ENCODE measurements around the gene ETF1.
"Not testable (repeated sequence)": the region's sequence is repeated elsewhere in the genome, so short reads cannot be mapped to it uniquely, and the experiment has no call there.

Gene ETF1

GRCh38 chr5:138528208-138528607 is 14.8 kb downstream of the ETF1 start:
- DNase-seq, result no peak

GRCh38 chr5:138527170-138527569 is 15.9 kb downstream of the ETF1 start:
- DNase-seq, result no peak

GRCh38 chr5:138523406-138523805 is 19.6 kb downstream of the ETF1 start:
- no peak for DNase-seq

GRCh38 chr5:138520971-138521370 is 22.1 kb downstream of the ETF1 start:
- no peak for DNase-seq

GRCh38 chr5:138517437-138517836 is 25.6 kb downstream of the ETF1 start:
- DNase-seq, result no peak

- DNase-seq, result no peak
Observed at GRCh38 chr5:138515556-138516245, 27.3 kb downstream of the ETF1 start.

- DNase-seq, result no peak
Observed at GRCh38 chr5:138514021-138514420, 29.0 kb downstream of the ETF1 start.

GRCh38 chr5:138508958-138509357 is 34.1 kb downstream of the ETF1 start:
- DNase-seq, result no peak

GRCh38 chr5:138507485-138507884 is 35.6 kb downstream of the ETF1 start:
- not testable (repeated sequence) for DNase-seq

GRCh38 chr5:138506370-138507306 is 36.4 kb downstream of the ETF1 start:
- DNase-seq, result no peak

- peak; percentile 14 for DNase-seq
Observed at GRCh38 chr5:138504799-138505198, 38.2 kb downstream of the ETF1 start.

GRCh38 chr5:138503487-138504270 is 39.4 kb downstream of the ETF1 start:
- DNase-seq, result peak; percentile 52

- no peak for DNase-seq
Observed at GRCh38 chr5:138502521-138502920, 40.5 kb downstream of the ETF1 start.

GRCh38 chr5:138502121-138502520 is 40.9 kb downstream of the ETF1 start:
- no peak for DNase-seq

- no peak for DNase-seq
Observed at GRCh38 chr5:138498376-138498775, 44.7 kb downstream of the ETF1 start.

GRCh38 chr5:138495351-138495750 is 47.7 kb downstream of the ETF1 start:
- no peak for DNase-seq

GRCh38 chr5:138492560-138493045 is 50.4 kb downstream of the ETF1 start:
- DNase-seq, result no peak

- peak; percentile 94 for DNase-seq
Observed at GRCh38 chr5:138491669-138492559, 51.1 kb downstream of the ETF1 start.

- no peak for DNase-seq
Observed at GRCh38 chr5:138491284-138491648, 51.8 kb downstream of the ETF1 start.

- DNase-seq, result no peak
Observed at GRCh38 chr5:138490648-138491283, 52.3 kb downstream of the ETF1 start.

- peak; percentile 22 for DNase-seq
Observed at GRCh38 chr5:138489683-138490061, 53.4 kb downstream of the ETF1 start.

All from midbrain (tissue), 1 donor.